Sigmoid colon (tissue), 4 donors: ENCODE results near the gene TP53BP2.

Experiments
- CTCF ChIP-seq, 4 experiments: fragments of 450-650 bp in 3 of 4; fragments of 200-600 bp in 1 of 4; IDR thresholded peaks; one replicate each; pipeline ENCODE4 v1.5.1; 2016 to 2019; ENCODE audit warnings: antibody characterized with exemption in 4 of 4, mild to moderate bottlenecking in 3 of 4, moderate library complexity in 2 of 4
- EP300 ChIP-seq, 4 donors: sonication (generic); formaldehyde crosslinking; IDR thresholded peaks; one replicate each; pipeline ENCODE4 v1.6.1; 2017; ENCODE audit warnings: antibody characterized with exemption in 4 of 4
- POLR2AphosphoS5 ChIP-seq, 4 donors: sonication (generic); formaldehyde crosslinking; IDR thresholded peaks; one replicate each; pipeline ENCODE4 v1.6.1; 2017; ENCODE audit warnings: antibody characterized with exemption in 4 of 4

- TF ChIP-seq EP300 (IDR thresholded peaks at IDR 0.05) (no peak), CTCF (IDR thresholded peaks at IDR 0.05) (no peak), POLR2AphosphoS5 (IDR thresholded peaks at IDR 0.05) (no peak)
These were observed 7.5 kb upstream of the TP53BP2 start for GRCh38 chr1:223853275-223853674.
